Jurkat, Clone E6-1 (cell line): ENCODE results near the gene TATDN3.
"Not testable (repeated sequence)": the region's sequence is repeated elsewhere in the genome, so short reads cannot be mapped to it uniquely, and the experiment has no call there.

Source experiments
- DNase-seq: peaks from one replicate; pipeline ENCODE4 v3.0.0-alpha.2; 2011; ENCODE audit warnings: low read depth, low spot score
- H3K4me3 ChIP-seq: 2 replicates; pipeline ENCODE4 v1.5.1; 2011; ENCODE audit warnings: mild to moderate bottlenecking, low read length, control low read depth, moderate library complexity

The TATDN3 gene

DNA sequence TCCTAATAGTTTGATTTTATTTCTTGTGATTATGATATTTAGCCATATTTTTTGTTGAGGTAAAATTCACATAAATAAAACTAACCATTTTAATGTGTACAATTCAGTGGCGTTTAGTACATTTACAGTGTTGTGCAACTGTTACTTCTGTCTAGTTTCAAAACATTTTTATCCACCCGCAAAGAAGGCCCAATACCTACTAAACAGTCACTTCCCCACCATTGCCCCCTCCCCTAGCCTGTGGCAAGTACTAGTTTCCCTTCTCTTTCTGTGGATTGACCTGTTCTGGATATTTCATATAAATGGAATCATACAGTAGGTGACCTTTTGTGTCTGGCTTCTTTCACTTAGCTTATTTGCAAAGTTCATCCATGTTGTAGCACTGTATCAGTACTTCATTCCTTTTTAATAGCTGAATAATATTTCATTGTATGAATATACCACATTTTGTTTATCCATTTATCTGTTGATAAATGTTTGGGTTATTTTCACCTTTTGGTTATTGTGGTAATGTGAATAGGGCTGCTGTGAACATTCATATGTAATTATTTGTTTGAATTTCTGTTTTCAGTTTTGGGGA, 70.5 kb downstream of the TATDN3 start:
- H3K4me3 ChIP-seq, result no peak overlapping the region

DNA sequence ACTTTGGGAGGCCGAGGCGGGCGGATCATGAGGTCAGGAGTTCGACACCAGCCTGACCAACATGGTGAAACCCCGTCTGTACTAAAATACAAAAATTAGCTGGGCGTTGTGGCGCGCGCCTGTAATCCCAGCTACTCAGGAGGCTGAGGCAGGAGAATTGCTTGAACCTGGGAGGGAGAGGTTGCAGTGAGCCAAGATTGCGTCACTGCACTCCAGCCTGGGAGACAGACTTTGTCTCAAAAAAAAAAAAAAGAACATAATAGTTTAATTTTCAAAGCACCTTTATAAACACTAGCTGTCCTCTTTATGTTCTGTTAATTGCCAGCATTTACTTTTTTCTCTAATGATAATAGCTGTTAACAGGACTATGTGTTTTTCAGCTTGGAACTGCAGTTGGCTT, 71.7 kb downstream of the TATDN3 start:
- H3K4me3 ChIP-seq, DNase-seq: not testable (repeated sequence)

More for the DNA sequence above, 70.5 kb downstream of the TATDN3 start:
- DNase-seq, result no peak

DNA sequence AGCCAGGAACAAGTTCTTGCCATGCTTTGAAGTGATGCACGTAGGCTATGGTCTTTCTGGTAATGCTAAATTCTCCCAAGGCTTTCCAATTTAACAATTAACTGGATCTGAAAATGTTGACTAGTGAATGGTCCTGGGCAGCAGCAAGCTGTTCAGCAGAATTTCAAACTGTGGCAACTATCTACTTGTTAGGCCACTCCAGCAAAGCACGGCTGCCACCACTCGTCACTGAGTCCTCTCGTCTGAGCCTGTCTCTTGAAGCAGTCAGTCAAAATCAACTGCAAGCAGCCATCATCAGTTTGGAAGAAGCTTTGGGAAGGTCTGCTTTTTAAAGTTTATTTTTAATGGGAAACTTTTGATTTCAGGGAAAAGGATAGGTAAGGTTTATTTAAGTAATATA, 72.5 kb downstream of the TATDN3 start:
- DNase-seq, result no peak
- H3K4me3 ChIP-seq, result no peak overlapping the region
